ENCODE results near the gene TTC39A.

Gene TTC39A

DNA sequence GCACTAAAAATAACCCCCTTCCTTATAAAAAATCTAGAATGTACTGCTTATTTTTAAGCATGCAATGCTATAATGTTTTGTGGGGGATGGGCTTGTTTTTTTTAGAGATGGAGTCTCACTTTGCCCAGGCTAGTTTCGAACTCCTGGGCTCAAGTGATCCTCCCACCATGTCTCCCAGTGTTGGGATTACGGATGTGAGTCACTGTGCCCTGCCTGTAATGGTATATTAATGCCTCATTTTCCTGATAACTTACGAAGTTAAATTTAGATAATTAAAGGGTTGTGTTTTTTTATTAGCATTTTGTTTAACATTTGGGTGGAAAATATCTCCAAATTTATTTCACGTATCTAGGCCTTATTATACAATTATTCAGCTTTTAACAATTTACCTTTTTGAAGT is 87.8 kb downstream of the TTC39A start:
- ChIA-PET POLR2A (no interaction called here), CTCF (interaction anchor here (1.2 kb wide), 1 partner anchor 13 kb away, joined by 3 read pairs; no protein-coding TSS in a partner anchor)
- WGBS (ENCODE audit: insufficient coverage) = 80% methylated on average over 1 of the region's 4 CpGs
- Histone ChIP-seq H3K27ac (ENCODE audit: insufficient read depth in 1 of 2, low read depth in 1 of 2, low read length in 2 of 2, poor library complexity in 1 of 2, severe bottlenecking in 2 of 2) (no peak overlapping the region), H3K9me3 (ENCODE audit: control extremely low read depth in 1 of 5, control insufficient read depth in 4 of 5, insufficient read depth in 2 of 5, low read depth in 1 of 5, low read length in 4 of 5) (no peaks in the 10 kb centered on the region), H3K27me3 (replicated peaks in 2 of 5; ENCODE audit: control insufficient read depth in 4 of 5, insufficient read depth in 5 of 5, low read length in 4 of 5) (no peaks in the 10 kb centered on the region), H3K4me1 (ENCODE audit: control extremely low read depth in 1 of 4, control insufficient read depth in 4 of 4, insufficient read depth in 4 of 4, low read length in 3 of 4) (peaks cover 6 to 14% (median 9%) of the 10 kb centered on the region in 4 experiments), H3K4me3 (ENCODE audit: control insufficient read depth in 1 of 7, extremely low read depth in 1 of 7, insufficient read depth in 4 of 7, low read depth in 2 of 7, low read length in 6 of 7) (no peak overlapping the region), H3K36me3 (ENCODE audit: control insufficient read depth in 4 of 4, insufficient read depth in 4 of 4, low read length in 3 of 4) (peaks cover 0 to 4% (median 0%) of the 10 kb centered on the region in 4 experiments)
- no peak for DNase-seq

DNA sequence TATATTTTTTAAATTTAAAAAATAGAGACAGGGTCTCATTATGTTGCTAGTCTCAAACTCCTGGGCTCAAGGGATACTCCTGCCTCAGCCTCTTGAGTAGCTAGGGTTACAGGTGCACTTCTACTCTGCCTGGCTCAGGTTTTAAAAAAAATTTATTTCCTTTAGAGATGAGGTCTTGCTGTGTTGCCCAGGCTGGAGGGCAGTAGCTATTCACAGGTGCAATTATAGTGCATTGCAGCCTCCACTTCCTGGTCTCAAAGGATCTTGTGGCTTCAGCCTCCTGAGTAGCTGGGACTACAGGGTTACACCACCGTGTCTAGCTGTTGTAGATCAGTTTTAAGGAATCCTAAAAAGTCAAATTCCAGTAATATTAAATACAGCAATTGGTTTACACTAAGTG is 89.2 kb downstream of the TTC39A start:
- H3K4me3 ChIP-seq (ENCODE audit: control insufficient read depth in 1 of 7, extremely low read depth in 1 of 7, insufficient read depth in 4 of 7, low read depth in 2 of 7, low read length in 6 of 7) = no peak overlapping the region
- WGBS (ENCODE audit: insufficient coverage) = no CpG with 5 or more reads among the region's 1 CpG
- H3K4me1 ChIP-seq (ENCODE audit: control extremely low read depth in 1 of 4, control insufficient read depth in 4 of 4, insufficient read depth in 4 of 4, low read length in 3 of 4) = peaks cover 9 to 17% (median 12%) of the 10 kb centered on the region in 4 experiments
- no peaks in the 10 kb centered on the region for H3K27me3 ChIP-seq (replicated peaks in 2 of 5; ENCODE audit: control insufficient read depth in 4 of 5, insufficient read depth in 5 of 5, low read length in 4 of 5)
- H3K36me3 ChIP-seq (ENCODE audit: control insufficient read depth in 4 of 4, insufficient read depth in 4 of 4, low read length in 3 of 4) = peaks cover 0 to 4% (median 0%) of the 10 kb centered on the region in 4 experiments
- ChIA-PET CTCF (interaction anchor here (0.7 kb wide), 1 partner anchor 14 kb away, joined by 4 read pairs; no protein-coding TSS in a partner anchor), POLR2A (no interaction called here)
- H3K9me3 ChIP-seq (ENCODE audit: control extremely low read depth in 1 of 5, control insufficient read depth in 4 of 5, insufficient read depth in 2 of 5, low read depth in 1 of 5, low read length in 4 of 5) = no peaks in the 10 kb centered on the region
- H3K27ac ChIP-seq (ENCODE audit: insufficient read depth in 1 of 2, low read depth in 1 of 2, low read length in 2 of 2, poor library complexity in 1 of 2, severe bottlenecking in 2 of 2) = peak overlapping the region in 1 of 2 experiments; percentile 6
- no peak for DNase-seq

DNA sequence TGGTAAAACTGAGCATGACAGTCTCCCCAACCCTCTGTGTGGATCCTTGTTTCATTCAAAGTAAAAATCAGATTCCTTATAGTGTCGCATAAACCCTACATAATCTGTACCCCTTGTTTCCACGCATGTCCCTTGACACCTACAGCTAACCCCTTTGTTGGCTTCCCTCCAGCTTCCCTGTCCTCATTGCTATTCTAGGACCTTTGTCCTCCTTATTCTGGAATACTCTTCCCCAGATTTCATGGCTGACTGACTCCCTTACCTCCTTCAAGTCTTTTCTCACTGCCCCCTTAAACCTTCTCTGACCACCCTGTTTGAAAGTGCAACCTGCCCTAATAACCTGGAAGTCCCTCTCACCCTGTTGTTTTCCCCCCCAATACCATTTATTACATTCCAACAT is 90.3 kb downstream of the TTC39A start:
- Histone ChIP-seq H3K36me3 (ENCODE audit: control insufficient read depth in 4 of 4, insufficient read depth in 4 of 4, low read length in 3 of 4) (peaks cover 0 to 4% (median 0%) of the 10 kb centered on the region in 4 experiments), H3K27ac (ENCODE audit: insufficient read depth in 1 of 2, low read depth in 1 of 2, low read length in 2 of 2, poor library complexity in 1 of 2, severe bottlenecking in 2 of 2) (no peak overlapping the region), H3K4me1 (ENCODE audit: control extremely low read depth in 1 of 4, control insufficient read depth in 4 of 4, insufficient read depth in 4 of 4, low read length in 3 of 4) (peaks cover 15 to 25% (median 21%) of the 10 kb centered on the region in 4 experiments), H3K27me3 (replicated peaks in 2 of 5; ENCODE audit: control insufficient read depth in 4 of 5, insufficient read depth in 5 of 5, low read length in 4 of 5) (no peaks in the 10 kb centered on the region), H3K4me3 (ENCODE audit: control insufficient read depth in 1 of 7, extremely low read depth in 1 of 7, insufficient read depth in 4 of 7, low read depth in 2 of 7, low read length in 6 of 7) (no peak overlapping the region), H3K9me3 (ENCODE audit: control extremely low read depth in 1 of 5, control insufficient read depth in 4 of 5, insufficient read depth in 2 of 5, low read depth in 1 of 5, low read length in 4 of 5) (no peaks in the 10 kb centered on the region)
- ChIA-PET CTCF (no interaction called here), POLR2A (no interaction called here)
- WGBS (ENCODE audit: insufficient coverage) = 100% methylated on average over 2 of the region's 2 CpGs
- DNase-seq = no peak

DNA sequence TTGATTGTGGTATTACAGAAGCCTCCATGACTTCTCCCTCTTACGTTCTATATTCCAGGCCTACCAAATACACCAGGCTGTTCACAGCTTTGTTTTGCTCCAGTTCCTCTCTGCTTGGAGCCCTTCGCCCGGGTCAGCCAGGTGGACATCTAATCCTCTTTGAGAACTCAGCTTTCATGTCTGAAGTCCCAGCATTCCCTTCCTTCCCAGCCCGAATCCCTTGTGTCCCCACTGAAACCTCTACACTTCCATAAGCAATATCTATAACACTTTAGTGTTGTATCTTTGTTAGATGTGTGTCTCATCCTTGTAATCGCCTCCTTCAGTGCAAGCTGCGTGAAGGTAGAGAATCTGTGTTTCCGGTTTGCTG is 92.3 kb downstream of the TTC39A start:
- Histone ChIP-seq H3K27me3 (replicated peaks in 2 of 5; ENCODE audit: control insufficient read depth in 4 of 5, insufficient read depth in 5 of 5, low read length in 4 of 5) (no peaks in the 10 kb centered on the region), H3K4me1 (ENCODE audit: control extremely low read depth in 1 of 4, control insufficient read depth in 4 of 4, insufficient read depth in 4 of 4, low read length in 3 of 4) (peaks cover 22 to 32% (median 29%) of the 10 kb centered on the region in 4 experiments), H3K4me3 (ENCODE audit: control insufficient read depth in 1 of 7, extremely low read depth in 1 of 7, insufficient read depth in 4 of 7, low read depth in 2 of 7, low read length in 6 of 7) (peak overlapping the region in 6 of 7 experiments; percentile 20 to 100 (median 94)), H3K36me3 (ENCODE audit: control insufficient read depth in 4 of 4, insufficient read depth in 4 of 4, low read length in 3 of 4) (peaks cover 0 to 4% (median 0%) of the 10 kb centered on the region in 4 experiments), H3K9me3 (ENCODE audit: control extremely low read depth in 1 of 5, control insufficient read depth in 4 of 5, insufficient read depth in 2 of 5, low read depth in 1 of 5, low read length in 4 of 5) (no peaks in the 10 kb centered on the region), H3K27ac (ENCODE audit: insufficient read depth in 1 of 2, low read depth in 1 of 2, low read length in 2 of 2, poor library complexity in 1 of 2, severe bottlenecking in 2 of 2) (peak overlapping the region in 1 of 2 experiments; percentile 93)
- ChIA-PET CTCF (interaction anchor here (1.0 kb wide), 1 partner anchor 47 kb away, joined by 3 read pairs; no protein-coding TSS in a partner anchor), POLR2A (no interaction called here)
- DNase-seq = no peak
- 72% methylated on average over 6 of the region's 7 CpGs for WGBS (ENCODE audit: insufficient coverage)

DNA sequence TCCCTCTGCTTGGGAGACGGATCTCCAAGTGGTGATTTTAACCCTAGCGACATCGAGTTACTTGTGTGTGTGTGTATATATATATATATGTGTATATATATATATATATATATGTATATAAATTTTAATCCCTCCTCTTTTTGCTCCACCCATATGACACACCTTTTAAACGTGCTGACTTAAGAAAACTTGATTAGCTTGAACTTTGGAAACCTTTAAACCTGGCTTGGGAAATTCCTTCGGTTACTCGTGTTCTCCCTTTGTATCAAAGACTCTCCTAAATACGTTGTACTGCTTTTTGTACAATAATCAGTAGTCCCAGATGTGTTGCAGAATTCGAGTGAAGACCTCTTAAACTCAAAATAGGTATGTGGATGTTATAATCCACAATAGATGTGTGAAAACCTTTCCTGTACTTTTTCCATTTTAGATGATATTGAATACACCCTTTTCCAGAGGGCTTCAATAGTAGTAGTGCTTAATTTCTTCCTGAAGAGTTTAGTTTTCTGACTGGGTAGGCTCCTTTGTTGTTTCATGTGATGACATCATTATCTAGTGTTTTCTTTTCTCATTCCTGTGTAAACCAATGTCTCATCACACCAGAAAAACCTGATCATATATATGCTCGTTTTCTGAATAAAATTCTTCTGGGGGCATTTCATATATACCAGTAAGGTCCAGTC is 92.9 kb downstream of the TTC39A start:
- Histone ChIP-seq H3K4me1 (ENCODE audit: control extremely low read depth in 1 of 4, control insufficient read depth in 4 of 4, insufficient read depth in 4 of 4, low read length in 3 of 4) (peaks cover 22 to 32% (median 29%) of the 10 kb centered on the region in 4 experiments), H3K4me3 (ENCODE audit: control insufficient read depth in 1 of 7, extremely low read depth in 1 of 7, insufficient read depth in 4 of 7, low read depth in 2 of 7, low read length in 6 of 7) (peak overlapping the region in 6 of 7 experiments; percentile 87 to 100 (median 95)), H3K27ac (ENCODE audit: insufficient read depth in 1 of 2, low read depth in 1 of 2, low read length in 2 of 2, poor library complexity in 1 of 2, severe bottlenecking in 2 of 2) (peak overlapping the region in 1 of 2 experiments; percentile 93), H3K27me3 (replicated peaks in 2 of 5; ENCODE audit: control insufficient read depth in 4 of 5, insufficient read depth in 5 of 5, low read length in 4 of 5) (no peaks in the 10 kb centered on the region), H3K36me3 (ENCODE audit: control insufficient read depth in 4 of 4, insufficient read depth in 4 of 4, low read length in 3 of 4) (peaks cover 0 to 4% (median 0%) of the 10 kb centered on the region in 4 experiments), H3K9me3 (ENCODE audit: control extremely low read depth in 1 of 5, control insufficient read depth in 4 of 5, insufficient read depth in 2 of 5, low read depth in 1 of 5, low read length in 4 of 5) (no peaks in the 10 kb centered on the region)
- DNase-seq = no peak
- 86% methylated on average over 1 of the region's 9 CpGs for WGBS (ENCODE audit: insufficient coverage)
- POLR2A ChIA-PET = no interaction called here
- CTCF ChIA-PET = interaction anchor here (1.0 to 1.7 kb wide), 2 partner anchors 45 to 47 kb away, joined by 3 to 4 read pairs; no protein-coding TSS in a partner anchor

Measured in common myeloid progenitor, CD34-positive (primary cell).